Uterus (tissue), 2 donors: ENCODE data around the gene BPGM.

Experiments
- POLR2A ChIP-seq, 2 donors: fragments of 450-650 bp; IDR thresholded peaks; one replicate each; pipeline ENCODE4 v1.6.1; 2016; ENCODE audit warnings: antibody characterized with exemption in 2 of 2, mild to moderate bottlenecking in 1 of 2, moderate library complexity in 1 of 2
- TF ChIP-seq, protein P1 (sequence below), 4 experiments: fragments of 200-600 bp in 2 of 4; fragments of 450-650 bp in 2 of 4; sonication (generic) in 2 of 4; IDR thresholded peaks; one replicate each; pipeline ENCODE4 v1.5.1; 2016 to 2019; ENCODE audit warnings: antibody characterized with exemption in 4 of 4, mild to moderate bottlenecking in 2 of 4, moderate library complexity in 1 of 4

DNA sequence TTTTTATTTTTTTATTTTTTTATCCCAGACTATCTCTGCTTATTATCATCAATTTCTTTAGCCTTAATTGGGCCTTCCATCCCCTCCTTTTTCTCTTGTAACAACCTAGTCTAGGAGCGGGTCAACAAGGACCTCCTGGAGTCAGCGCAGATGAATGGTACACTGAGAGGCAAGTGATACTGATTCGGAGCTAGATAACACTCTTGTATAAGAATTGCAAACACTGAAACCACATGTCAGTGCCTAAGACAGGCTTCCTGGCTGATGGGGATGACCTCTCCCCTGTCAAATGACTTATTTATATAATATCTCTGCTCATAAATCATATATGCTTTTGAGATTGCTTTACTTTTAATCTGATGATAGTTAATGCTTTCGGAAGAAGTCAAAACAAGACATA, 22.7 kb downstream of the BPGM start:
- TF ChIP-seq, protein P1, sequence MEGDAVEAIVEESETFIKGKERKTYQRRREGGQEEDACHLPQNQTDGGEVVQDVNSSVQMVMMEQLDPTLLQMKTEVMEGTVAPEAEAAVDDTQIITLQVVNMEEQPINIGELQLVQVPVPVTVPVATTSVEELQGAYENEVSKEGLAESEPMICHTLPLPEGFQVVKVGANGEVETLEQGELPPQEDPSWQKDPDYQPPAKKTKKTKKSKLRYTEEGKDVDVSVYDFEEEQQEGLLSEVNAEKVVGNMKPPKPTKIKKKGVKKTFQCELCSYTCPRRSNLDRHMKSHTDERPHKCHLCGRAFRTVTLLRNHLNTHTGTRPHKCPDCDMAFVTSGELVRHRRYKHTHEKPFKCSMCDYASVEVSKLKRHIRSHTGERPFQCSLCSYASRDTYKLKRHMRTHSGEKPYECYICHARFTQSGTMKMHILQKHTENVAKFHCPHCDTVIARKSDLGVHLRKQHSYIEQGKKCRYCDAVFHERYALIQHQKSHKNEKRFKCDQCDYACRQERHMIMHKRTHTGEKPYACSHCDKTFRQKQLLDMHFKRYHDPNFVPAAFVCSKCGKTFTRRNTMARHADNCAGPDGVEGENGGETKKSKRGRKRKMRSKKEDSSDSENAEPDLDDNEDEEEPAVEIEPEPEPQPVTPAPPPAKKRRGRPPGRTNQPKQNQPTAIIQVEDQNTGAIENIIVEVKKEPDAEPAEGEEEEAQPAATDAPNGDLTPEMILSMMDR (IDR thresholded peaks at IDR 0.05): no peak
- TF ChIP-seq POLR2A (IDR thresholded peaks at IDR 0.05): no peak
